SKM-1 treated with dmso at 0.1 percent for 144 hours (cell line): ENCODE measurements around the gene RHEBL1.
"Not testable (repeated sequence)": the region's sequence is repeated elsewhere in the genome, so short reads cannot be mapped to it uniquely, and the experiment has no call there.

Experiments used
- DNase-seq: peaks from one replicate; lab custom pipeline; 2025; ENCODE audit not compliant: unreplicated experiment; lab: John Stamatoyannopoulos, UW

Gene RHEBL1

GRCh38 chr12:49089821-49090773 is 20.3 kb upstream of the RHEBL1 start:
- no peak for DNase-seq

GRCh38 chr12:49088932-49089330 is 19.2 kb upstream of the RHEBL1 start:
- no peak for DNase-seq

- DNase-seq, result peak; percentile 41
Observed at GRCh38 chr12:49088150-49088931, 18.6 kb upstream of the RHEBL1 start.

GRCh38 chr12:49086116-49086515 is 16.3 kb upstream of the RHEBL1 start:
- no peak for DNase-seq

DNA sequence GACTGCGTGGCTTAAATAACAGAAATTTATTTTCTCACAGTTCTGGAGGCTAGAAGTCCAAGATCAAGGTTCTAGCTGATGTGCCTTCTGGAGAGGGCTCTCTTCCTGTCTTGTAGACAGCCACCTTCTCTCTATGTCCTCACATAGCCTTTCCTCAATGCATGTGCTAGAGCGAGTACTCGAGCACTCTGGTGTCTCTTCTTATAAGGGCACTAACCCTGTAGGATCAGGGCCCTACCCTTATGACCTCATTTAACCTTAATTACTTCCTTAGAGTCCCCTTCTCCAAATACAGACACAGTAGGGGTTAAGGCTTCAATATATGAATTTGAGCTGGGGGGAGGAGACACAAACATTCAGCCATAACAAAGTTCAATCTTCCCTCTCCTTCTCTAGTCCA is 14.7 kb upstream of the RHEBL1 start:
- no peak for DNase-seq

DNA sequence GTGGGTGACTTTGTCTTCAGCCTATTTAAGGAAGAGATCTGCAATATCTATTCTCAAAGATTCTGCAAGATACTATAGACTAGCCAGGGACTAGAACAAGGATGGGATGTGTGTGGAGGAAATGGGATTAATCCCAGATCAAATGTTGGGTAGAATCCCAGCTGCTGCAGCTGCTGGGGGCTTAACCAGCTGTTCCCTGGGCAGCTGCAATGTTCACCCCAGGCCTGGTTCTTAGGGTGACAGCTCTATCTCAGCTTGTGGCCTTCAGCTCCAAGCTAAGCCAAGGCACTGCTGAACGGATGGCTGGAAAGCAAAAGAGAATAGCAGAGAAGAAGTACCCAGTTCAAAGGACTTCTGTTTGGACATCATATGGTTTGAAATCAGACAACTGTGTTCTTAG is 10.0 kb upstream of the RHEBL1 start:
- DNase-seq, result no peak

GRCh38 chr12:49070971-49071370 is 1.2 kb upstream of the RHEBL1 start:
- no peak for DNase-seq

DNA sequence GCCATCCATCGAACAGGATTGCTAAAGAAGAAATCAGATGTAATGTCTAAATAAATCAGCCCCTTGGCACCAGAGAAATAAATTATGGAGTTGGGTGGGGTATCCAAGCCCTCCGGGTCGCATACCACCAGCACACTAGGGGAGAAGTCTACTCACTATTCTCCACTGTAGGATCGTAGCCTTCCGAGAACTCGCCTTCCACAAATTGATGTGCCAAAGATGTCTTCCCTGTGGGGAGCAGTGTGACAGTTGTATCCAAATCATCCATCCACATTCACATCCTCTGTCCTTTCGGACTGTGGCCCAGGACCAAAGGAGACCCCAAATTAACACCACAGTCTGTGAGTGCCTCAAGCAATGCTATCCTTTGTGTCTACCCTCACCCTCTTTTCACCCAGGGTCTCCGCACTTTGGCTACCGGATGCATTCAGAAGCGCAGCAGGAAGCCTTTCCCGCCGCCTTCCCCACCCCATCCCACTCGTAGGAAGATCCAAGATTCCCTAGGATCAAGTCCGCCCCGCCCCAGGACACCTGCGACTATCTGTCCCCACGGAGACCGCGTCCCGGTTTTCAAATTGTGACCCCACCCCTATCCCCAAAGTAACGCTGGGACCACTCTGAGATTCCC is 786 bp downstream of the RHEBL1 start:
- DNase-seq, result no peak

DNA sequence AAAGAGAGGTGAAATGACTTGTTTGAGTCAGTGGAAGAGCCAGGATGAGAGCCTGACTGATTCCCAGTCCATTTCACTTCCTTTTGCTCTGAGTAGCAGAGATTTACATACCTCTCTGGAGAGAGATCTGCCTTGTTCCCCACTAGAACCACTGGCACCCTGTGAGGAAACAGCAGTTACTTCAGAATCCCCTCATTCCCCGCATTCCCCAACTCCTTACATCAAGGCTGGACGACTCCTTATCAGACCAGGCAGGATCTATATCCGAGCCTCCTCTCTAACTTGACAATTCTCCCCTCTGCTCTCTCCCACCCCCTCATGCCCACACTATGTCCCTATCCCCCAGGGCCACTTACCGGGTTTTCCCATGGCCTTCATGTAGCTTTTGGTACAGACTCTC is 3.7 kb downstream of the RHEBL1 start:
- no peak for DNase-seq

DNA sequence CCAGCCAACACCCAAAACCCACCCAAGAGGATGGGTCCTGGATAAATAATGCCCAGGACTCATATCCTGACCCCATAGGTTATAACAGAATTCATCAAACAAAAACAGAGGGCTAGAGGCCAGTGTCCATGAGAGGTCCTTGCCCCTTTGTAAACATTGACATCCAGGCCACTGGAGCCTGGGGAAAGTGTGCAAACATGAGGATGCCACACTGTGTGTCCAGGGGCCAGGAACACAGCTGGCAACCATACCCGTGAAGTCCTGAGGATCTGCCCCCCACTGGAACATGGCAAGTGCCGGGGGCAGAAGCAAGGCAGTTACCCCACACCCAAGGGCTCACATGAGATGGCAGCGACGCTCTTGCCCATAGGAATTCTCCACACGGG is 5.0 kb downstream of the RHEBL1 start:
- DNase-seq, result no peak

- DNase-seq, result not testable (repeated sequence)
Observed at GRCh38 chr12:49061916-49062315, 7.9 kb downstream of the RHEBL1 start.

DNA sequence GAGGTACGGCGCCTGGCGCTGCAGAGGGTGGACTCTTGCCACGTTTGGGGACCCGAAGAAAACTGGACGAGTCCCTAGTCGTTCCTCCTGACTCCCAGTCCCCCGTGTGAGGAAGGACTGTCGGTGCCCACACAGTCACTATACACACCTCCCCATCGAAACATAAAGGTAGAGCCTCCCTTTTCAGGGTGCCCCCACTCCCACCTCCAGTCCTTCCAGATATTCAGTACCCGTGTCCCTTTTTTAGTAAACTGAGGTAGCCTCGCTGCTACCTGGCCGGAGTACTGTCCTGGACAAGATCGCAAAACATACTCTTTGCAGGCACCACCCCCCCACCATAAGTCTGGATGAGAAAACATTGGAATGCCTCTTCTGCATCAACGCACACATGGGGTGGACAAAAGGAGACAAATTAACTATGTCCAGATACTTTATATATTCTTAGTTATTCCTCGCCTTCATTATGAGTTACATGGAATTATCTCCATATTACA is 8.6 kb downstream of the RHEBL1 start:
- no peak for DNase-seq

DNA sequence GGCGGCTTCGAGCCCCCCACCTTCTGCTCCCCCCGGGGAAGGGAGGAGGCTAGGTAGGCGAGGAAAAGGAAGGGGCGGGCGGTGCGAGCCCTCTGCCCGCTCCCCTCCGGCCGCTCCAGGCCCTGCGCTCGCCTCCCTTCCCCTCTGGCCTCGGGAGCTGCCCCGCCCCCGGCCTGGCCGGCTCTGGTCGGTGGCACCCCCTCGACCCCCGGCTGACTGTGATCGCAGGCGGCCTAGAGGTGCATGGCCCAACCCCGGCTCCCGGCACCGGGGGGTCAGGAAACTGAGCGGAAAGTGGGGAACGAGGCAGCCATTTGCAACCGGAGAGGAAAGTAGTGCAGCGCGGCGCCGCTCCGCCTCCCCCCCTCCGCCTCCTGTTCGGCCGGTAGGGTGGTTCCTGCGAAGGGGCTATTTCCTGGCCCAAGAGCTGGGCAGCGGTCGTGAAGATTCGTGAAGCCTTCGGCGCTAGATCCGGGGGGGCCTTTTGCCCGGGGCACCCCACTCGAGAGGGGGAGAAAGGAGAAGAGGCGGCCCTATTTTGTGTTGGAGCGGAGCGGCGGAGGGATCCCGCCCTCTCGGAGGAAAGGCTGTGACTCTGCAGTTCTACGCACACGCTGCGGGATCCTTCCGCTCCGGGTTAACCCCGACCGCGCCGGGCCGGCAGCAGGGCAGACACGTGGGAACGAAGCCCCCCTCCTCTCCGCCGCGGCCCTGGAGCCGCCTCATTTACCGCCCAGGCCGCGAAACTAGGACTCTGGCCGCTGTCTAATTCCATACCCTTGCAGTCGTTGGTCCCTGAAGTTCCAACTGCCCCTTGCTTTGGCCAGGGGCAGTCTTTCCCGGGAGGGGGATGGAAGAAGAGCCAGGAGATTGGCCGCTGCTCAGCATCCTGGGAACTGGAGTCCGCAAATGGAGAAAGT is 9.3 kb downstream of the RHEBL1 start, which contains the start of gene KMT2D:
Gene KMT2D (minus strand): TSS at position 558 of the 920 bp plus-strand sequence. CDS start 5,470 bp downstream, outside the sequence.
- peak; percentile 58 for DNase-seq

- no peak for DNase-seq
Observed at GRCh38 chr12:49059299-49060171, 10.2 kb downstream of the RHEBL1 start.

- DNase-seq, result no peak
Observed at GRCh38 chr12:49059045-49059298, 10.8 kb downstream of the RHEBL1 start.

DNA sequence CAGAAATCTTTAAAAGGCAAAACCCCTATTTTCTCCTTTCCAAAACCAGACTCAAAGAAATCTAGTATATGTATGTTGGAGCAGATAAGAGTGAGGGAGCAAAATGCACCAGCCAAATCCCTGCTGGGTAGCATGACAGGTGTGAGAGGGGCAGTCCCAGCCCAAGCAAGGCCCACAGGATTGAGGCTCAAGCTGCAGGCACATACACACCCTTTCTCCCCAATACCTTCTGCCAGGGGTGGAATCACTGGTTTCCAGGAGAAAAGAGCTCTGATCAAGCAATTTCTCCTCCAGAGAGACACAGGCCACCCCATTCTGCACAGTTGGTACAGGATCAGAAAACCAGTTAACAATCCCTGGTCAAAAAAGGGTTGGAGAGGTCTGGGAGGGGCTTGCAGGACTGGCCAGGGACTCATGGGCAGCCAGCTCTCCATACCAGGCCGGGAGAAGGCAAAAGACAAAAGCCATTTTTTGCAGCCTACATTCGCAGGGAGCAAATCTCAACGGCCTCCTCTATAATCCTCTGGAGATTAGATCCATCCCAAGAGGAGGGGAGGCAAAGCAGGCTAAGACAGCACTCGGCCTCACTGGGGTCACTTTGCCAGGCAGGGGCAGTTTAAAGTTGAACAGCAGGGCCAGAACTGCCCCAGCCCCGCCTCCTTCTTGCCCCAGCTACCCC is 11.3 kb downstream of the RHEBL1 start:
- no peak for DNase-seq

GRCh38 chr12:49057888-49058287 is 11.9 kb downstream of the RHEBL1 start:
- DNase-seq, result no peak

DNA sequence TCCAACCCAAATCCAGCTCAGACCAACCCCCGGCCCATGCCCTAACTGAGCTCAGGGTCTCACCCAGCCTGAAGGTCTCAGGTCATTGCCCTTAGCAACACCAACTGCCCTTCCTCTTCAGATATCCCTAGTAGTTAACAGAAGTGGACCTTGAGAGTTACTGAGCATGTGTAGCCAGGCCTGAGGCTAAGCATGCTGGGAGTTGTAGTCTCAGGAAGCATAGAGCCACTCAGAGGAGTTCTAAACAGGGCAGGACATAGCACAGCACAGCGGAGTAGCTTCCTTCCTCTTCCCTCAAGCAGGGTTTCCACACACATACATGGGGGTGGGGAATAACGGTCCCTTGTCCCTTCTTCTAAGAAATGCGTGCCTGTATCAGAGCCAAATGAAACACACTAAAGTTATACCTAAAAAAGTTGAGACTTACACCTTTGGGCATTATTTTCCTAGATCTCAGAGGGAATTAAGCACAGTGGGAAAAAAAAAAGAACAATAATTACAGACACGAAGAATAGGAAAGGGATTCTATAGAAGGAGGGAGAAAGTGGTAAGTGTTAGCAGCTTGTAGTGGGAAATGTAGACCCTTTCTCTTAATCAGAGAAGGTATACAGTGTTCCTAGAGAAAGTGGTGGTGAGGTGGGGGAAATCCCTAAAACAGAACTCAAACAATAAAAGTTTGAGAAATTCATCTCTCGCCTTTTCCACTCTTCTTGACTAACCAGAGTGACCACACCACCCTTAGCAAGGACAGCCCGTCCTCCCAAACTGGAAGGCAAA is 13.6 kb downstream of the RHEBL1 start:
- DNase-seq, result peak; percentile 82
